Measurements from ENCODE around the gene CLNK. TPM values are rescaled to one million over a fixed set of nuclear protein-coding genes. Genes with fewer than 3 reads are reported as not detected.

The CLNK gene
- total RNA-seq, 1 experiment from 2014 or later: not detected

DNA sequence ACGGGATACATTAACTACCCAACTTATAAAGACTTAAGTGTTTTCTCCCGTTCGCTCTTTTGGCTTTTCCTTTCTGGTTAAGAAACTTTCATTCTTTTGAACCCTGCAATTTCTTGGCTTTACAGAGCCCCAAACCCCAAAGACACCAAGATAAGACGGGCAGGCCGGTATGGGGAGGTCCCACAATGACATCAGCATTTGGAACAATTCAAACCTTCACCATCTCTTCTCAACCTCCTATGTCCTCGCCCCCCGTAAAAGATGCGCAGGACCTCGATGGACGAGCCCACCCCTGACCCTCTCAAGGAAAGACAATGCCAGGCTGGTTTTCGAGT, 228.3 kb downstream of the CLNK start:
- no peak for DNase-seq (ENCODE audit: low spot score)

- no peak for DNase-seq (ENCODE audit: low spot score)
These were observed 229.4 kb downstream of the CLNK start for GRCh38 chr4:10455133-10455532.

- DNase-seq (ENCODE audit: low spot score): no peak
These were observed 229.8 kb downstream of the CLNK start for GRCh38 chr4:10454726-10455125.

DNA sequence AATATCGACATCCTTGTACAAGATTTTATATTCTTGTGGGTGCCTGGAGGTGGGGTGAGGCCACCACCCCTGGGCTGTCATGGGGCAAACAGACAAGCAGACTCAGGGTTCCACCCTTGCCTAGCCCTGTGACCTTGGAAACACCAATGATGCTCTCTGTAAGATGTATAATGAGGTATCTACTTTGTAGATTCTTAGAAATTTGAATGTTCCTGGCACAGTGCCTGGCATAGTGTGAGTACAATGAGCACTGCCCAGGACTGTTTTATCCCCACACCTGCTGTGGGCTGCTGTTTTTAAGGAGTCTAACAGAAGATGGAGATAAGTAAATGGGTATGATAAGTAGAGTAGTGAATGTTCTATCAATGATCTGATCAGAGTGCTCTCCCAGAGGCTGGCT, 230.4 kb downstream of the CLNK start:
- no peak for DNase-seq (ENCODE audit: low spot score)

- DNase-seq (ENCODE audit: low spot score): no peak
These were observed 235.6 kb downstream of the CLNK start for GRCh38 chr4:10448991-10449390.

- no peak for DNase-seq (ENCODE audit: low spot score)
These were observed 241.6 kb downstream of the CLNK start for GRCh38 chr4:10442976-10443375.

DNA sequence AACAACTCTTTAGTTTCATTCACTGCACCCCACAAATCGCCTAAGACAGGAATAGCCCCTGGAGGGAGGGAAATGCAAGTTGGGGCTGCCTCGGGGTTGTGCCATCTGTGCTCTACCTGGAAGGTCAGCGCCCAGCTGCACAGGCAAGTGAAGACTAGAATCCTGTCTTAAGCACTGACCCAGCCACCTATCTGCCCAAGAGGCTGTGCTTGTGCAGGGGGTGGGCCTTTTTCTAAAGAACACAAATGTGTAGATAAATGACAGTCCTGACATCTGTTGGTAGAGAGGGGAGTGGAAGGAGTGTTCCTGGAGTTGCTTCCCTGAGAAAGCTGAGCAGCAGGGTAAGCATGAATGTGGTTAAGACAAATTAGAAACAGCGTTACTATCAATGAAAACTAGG, 243.1 kb downstream of the CLNK start:
- no peak for DNase-seq (ENCODE audit: low spot score)

- no peak for DNase-seq (ENCODE audit: low spot score)
These were observed 245.6 kb downstream of the CLNK start for GRCh38 chr4:10438924-10439323.

GRCh38 chr4:10437735-10438134, 246.8 kb downstream of the CLNK start:
- no peak for DNase-seq (ENCODE audit: low spot score)

Other genes starting within 250 kb of the CLNK start
- gene ZNF518B, start 227.3 kb downstream of the CLNK start, total RNA-seq (2014; rRNA removed; shearing (Covaris generic)): 7.9 and 20.2 TPM in 2 replicates

Measured in A172 (cell line).